Stimulated activated CD4-positive, alpha-beta T cell treated with anti-CD3 and anti-CD28 coated beads, Interleukin-4, amount 100 ng/mL, for 24 hours (primary cell): Measurements from ENCODE around the gene FUBP3.
"Not testable (repeated sequence)": the region's sequence is repeated elsewhere in the genome, so short reads cannot be mapped to it uniquely, and the experiment has no call there.

Source experiments
- DNase-seq: peaks from one replicate; pipeline ENCODE4 v3.0.0-alpha.2; 2020

The FUBP3 gene

DNA sequence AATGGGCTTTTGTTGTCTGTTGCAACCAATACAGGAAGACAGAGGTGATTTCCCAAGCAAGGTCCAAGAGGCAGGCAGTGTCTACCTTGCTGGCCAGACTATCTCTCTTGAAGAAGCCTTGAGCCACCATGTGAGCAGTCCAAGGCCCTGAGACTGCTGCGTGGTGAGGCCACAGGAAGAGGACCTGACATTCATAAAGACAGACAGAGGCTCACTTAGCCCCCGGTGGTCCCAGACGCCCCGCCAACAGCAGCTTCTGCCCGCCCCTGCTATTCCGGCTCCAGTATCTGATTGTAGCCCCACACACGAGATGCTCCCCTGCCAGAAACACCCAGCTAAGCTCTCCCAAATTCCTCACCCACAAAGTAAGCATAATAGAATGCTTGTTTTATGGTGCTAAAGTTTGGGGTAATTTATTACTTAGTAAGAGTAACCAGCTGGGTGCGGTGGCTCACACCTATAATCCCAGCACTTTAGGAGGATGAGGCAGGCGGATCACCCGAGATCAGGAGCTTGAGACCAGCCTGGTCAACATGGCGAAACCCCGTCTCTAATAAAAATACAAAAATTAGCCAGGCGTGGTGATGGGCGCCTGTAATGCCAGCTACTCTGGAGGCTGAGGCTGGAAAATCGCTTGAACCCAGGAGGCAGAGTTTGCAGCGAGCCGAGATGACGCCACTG lies 22.8 kb upstream of the FUBP3 start:
- no peak for DNase-seq

DNA sequence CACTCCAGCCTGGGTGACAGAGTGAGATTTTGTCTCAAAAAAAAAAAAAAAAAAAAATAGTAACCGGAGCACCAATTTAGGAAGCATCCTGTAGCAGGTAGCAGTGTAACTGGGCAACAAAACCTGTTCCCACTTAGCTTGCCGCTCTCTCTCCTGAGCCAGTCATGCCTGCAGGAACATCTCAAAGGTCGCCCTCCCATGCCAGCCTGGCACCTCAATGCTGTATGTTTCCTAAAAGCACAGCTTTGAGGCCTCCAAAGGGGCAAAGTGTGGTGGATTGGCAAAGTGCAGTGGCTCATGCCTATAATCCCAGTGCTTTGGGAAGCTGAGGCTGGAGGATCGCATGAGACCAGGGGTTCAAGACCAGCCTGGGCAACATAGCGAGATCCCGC lies 22.3 kb upstream of the FUBP3 start:
- DNase-seq = no peak

DNA sequence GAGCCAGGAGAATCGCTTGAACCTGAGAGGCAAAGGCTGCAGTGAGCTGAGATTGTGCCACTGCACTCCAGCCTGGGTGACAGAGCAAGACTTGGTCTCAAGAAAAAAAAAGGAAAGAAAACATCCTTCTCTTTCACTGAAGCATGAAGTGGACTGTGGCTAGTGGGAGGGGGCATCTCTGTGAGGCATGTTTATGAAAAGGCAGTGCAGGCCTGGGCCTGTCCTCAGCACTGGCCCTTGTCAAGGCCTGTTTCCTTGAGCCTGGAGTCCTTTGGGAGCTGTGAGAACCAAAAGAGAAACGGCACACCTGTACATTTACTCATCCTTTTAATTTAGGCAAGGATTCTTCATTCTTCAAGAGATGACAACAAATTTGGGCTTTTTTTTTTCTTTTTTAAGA lies 18.3 kb upstream of the FUBP3 start:
- no peak for DNase-seq

DNA sequence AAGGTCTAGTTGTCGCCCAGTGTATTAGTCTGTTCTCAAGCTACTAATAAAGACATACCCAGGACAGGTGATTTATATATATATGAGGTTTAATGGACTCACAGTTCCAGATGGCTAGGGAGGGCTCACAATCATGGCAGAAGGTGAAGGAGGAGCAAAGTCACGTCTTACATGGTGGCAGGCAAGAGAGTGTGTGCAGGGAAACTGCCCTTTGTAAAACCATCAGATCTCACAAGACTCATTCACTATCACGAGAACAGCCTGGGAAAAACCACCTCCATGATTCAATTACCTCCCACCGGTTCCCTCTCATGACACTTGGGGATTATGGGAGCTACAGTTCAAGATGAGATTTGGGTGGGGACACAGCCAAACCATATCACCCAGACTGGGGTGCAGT lies 16.9 kb upstream of the FUBP3 start:
- not testable (repeated sequence) for DNase-seq

DNA sequence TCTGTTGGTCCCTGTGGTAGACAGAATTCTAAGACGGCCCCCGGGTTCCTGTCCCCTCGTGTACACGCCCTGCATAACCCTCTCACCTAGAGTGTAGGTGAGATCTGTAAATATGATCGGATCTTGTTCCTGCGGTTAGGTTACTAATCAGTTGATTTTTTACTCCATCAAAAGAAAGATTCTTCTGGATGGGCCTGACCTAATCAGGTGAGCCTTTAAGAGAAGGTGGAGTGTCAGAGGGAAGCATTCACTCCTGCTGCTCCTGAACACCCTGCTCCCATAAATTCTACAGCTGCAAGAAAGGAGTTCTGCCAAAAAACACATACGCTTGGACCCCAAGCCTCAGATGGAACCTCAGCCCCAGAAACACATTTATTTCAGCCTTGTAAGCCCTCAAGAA lies 15.6 kb upstream of the FUBP3 start:
- DNase-seq = no peak

DNA sequence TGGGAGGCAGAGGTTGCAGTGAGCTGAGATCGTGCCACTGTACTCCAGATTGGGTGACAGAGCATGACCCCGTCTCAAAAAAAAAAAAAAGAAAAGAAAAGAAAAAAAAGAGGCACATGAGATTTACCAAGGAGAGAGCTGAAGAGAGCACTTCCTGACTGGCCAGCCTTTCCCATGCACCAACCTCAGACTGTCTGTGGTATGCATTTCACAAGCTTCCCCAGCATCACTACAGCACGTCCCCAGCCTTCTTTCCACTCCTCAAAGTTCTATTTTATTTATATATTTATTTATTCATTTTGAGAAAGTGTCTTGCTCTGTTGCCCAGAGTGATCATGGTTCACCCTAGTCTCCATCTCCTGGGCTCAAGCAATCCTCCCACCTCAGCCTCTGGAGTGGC lies 13.6 kb upstream of the FUBP3 start:
- no peak for DNase-seq

DNA sequence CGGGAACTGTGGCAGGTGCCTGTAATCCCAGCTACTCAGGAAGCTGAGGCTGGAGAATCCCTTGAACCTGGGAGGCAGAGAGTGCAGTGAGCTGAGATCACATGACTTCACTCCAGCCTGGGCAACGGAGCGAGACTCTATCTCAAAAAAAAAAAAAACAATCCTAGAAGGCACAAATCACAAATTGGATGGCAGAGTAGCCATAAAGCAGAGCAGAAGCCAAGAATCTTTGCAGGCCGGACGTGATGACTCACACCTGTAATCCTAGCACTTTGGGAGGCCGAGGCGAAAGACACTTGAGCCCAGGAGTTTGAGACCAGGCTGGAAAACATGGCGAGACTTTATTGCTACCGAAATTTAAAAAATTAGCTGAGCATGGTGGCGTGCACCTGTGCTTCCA lies 9.2 kb upstream of the FUBP3 start:
- no peak for DNase-seq

DNA sequence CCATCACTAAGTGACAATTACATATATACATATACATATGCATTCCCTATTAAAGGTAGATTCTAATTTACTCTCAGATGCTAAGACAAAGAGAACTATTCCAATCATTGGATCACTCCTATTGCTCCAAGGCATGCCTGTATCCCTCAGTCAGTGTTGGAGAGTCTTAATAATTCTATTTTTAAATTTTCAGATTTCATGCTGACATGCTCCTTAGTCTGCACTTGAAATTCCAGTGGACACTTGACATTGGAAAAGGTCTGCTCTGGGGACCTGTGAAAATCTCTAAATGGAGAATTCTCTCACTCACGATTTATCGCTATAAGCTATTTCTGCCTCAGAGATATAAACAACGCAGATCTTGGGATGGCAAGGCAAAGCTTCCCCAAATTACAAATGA lies 3.9 kb upstream of the FUBP3 start:
- DNase-seq = no peak

DNA sequence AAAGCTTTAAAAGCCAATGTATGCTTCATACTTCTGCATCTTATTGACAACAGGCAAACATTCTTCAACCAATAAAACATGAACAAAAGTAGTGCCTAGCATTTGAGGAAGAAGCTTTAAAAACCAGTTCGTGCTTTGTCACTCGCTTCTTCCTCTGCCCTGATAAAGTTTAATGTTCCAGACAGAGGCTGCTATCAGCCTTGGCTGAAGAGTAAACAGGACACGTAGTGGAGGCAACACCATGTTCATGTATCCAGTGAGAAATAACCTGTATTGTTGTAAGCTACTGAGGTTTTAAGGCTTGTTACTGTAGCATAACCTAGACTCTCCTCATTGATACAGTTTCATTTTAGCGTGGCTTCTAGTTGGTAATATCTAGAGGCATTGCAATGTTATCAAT lies 3.2 kb upstream of the FUBP3 start:
- no peak for DNase-seq

DNA sequence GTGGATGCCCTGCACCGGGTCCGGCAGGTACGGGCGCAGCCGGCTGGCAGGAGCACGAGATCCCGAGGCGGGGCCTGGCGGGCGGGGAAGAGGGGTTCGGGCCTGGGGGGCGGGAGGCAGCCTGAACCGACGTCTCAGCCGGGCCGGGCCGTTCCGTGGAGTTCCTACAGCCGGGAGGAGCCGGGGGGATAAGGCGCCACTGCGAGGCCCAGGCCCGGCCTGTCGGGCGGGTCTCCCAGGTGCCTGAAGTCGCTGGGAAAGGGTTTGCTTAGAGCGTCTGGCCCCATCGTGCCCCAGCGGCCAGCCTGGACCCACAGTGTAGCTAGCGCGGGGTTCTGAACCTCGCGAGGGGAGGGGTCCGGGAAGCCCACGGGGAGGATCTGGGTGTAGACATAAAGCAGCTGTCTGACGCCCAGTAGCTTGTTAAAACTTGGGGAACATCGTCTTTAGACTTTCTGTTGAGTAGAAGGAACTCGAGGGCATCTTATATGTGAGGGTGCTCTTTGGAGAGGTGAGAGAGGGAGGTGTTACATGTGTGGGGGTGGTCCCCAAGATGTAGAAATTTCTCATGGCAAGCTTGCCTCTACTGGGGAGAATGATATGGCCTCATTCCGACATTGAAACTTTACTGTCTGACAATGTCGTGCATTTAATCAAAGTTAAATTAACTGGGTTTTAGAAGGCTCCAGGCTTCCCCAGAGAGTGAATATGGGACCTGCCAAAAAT lies 524 bp downstream of the FUBP3 start:
- DNase-seq = no peak

DNA sequence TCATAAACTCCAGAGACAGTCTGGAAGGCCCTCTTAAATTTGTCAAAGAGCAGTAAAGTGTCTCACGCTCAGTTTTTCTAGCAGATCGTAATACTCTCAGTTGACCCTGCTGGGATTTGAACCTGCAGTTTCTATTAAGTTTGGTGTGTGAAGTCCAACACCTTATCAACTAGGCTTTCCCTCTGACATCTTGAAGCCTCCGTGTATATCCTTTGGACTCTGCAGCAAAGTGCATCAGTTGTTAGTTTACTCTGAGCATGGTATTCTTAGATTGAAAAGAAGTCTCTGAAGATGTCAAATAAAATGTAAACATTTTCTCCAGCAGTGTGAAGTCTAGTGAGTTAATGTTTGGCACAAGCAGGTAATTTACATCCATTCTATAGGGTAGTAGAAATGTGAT lies 2.4 kb downstream of the FUBP3 start:
- DNase-seq = no peak

DNA sequence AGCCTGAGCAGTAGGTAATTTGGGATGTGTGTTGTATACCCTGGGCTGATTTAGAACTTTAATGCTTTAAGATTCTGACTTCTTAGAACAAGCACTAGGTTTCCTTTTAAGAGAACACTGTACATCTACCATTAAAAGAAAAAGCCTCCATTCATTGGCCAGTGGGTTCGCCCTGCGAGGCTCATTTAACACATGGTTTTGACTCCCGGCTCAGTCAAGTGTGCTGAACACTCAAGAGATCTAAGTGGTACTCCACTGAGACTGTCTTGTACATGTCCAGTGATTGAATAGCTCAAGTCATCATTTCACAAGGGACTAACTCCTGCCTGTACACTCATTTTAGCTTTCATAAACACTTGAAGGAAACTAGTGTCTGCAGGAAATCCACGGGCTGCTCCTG lies 3.9 kb downstream of the FUBP3 start:
- DNase-seq = no peak

DNA sequence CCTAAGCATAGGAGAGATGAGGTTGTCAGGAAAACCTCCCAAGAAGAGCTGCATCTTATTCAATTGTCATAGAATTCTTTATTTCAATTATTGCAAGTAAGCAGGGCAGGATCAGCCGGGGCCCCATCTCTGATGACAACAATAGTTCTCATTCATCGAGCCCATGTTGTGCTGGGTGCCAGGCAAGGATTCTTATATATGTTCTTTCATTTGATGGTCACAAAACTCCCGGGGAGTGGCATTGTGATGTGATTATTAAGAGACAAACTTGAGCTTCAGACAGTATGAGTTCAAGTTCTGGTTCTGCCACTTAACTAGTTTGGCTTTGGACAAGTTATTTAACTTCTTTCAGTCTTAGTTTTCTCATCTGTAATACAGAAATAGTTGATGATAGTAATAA lies 8.5 kb downstream of the FUBP3 start:
- no peak for DNase-seq

DNA sequence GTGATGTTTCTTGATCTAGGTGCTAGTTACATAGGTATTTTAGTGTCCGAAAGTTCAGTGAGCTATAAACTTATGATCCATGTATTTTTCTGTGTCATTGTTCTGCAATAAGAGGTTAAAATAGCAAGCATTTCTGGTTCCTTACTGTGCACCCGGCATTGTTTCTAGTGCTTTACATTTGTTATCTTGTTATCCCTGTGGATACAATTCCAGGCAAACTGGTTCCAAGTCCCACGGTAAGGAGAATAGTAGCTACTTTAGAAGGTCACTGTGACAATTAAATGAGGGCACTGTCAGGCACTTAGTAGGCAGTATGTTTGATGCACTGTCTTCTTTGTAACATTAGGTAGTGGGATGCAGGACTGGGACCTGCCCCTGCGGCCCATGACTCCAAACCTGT lies 9.0 kb downstream of the FUBP3 start:
- DNase-seq = no peak

DNA sequence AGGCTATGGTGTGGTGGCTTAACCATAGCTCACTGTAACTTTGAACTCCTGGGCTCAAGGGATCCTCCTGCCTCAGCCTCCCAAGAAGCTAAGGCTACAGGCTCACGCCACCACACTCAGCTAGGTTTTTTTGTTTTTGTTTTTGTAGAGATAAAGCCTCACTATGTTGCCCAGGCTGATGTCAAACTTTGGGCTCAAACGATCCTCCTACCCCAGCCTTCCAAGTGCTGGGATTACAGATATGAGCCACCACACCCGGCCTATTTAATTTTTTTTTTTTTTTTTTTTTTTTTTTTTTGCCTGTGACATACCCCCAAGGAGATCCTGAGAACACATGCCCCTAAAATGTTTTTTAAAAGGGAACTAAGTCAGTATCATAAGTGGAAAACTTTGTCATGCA lies 10.4 kb downstream of the FUBP3 start:
- no peak for DNase-seq

DNA sequence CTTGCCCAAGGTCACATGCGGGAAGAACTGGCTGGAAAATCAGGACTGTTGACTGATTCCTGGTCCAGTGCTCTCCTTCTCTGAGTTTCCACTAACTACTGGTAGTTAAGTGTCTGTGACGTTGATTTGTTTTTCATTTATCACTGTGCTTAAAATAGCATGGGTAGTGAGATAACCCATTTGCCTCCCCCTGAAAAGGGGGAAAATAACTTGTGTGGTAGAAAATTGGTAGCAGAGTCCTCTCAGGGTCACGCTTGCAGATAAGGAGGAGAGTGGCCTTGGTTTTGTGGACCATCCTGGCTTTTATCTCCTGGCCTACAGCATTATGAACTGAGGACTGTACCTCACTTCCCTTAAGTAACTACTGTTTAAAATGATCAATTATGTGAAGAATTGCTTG lies 10.9 kb downstream of the FUBP3 start:
- no peak for DNase-seq

DNA sequence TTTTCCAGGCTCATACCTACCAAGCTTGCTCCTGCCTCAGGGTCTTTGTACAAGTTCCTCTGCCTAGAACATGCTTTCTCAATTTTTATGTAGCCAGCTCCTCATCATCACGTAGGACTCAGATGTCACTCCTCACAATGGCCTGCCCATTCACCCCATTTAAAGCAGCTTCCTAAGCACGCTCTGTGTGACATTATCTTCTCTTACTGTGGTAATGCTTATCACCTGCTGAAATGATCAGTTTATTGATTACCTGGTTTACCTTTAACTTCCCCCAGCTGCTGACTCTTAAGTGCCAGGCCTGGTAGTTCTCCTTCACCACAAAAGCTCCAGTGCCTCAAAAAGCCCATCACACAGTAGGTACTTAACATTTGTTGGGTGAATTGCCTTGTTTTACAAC lies 13.6 kb downstream of the FUBP3 start:
- no peak for DNase-seq

DNA sequence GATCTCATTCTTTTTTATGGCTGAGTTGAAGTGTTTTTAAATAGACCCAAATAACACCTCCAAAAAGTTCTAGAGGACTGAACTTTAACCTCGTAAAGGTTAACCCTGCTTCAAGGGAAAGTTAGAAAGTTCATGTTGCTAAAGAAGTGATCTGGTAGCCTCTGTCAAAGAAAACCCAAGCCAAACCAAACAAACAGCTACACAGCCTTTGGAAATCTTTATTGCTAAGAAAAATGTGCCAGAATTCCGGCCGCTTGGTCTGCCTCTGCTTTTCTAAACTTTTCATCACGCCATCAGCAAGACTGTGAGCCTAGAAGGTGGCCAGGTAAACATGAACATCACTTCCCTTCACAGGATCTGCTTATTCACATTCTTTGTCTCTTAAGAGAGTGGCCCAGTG lies 17.9 kb downstream of the FUBP3 start:
- no peak for DNase-seq

DNA sequence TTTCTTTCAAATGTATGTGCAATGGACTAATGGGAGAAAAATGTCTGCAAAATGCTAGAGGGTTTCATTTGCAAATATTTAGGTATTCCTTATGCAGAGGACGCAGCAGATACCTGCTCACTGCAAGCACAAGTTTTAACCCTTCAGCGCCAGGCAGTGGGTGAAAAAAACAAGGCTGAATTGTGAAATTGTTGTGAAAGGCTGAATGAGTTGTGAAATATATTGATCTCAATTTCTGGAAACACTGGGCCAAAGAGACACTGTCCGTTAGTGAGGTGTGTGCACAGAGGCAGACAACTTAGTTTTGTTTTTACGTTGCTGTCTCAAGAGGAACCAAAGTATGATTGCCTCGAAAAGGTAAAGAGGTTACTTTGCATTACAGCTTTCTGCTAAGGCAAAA lies 18.8 kb downstream of the FUBP3 start:
- DNase-seq = no peak

DNA sequence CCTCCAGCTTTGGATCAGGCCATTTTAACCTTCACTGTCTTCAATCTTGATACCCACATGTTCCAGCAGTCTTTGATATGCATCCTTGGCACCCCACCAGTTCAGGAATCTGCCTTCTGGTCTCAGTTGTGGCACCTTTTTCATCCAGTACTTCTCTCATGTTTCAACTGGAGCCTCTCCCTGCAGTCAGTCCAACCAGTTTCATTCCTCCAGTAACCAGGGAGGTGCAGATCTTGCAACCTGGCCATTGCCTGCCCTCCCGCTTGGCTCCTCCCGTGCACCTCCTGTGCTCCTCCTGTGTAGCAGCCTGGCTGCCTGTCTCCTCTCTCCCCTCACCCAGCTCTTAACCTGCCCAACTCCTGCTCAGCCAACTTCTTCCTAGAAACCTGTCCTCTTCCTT lies 20.2 kb downstream of the FUBP3 start:
- no peak for DNase-seq

DNA sequence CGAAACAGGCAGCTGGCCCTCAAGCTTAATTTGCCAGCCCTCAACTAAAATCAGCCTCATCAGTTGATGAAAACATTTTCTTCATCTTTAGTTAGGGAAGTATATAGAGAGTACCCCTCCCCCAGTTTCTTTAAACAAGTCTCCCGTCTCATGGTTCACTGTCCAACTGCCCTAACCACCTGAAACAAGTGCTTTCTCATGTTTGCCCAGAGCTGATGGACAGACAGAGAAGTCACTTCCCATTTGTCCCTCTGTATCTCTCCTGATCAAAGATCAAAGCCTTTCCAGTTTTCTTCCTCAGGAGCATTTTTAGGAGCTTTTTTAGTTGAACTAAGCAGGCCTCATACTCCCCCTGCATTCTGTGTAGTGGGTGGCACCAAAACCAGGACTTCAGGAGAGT lies 21.7 kb downstream of the FUBP3 start:
- DNase-seq = no peak

DNA sequence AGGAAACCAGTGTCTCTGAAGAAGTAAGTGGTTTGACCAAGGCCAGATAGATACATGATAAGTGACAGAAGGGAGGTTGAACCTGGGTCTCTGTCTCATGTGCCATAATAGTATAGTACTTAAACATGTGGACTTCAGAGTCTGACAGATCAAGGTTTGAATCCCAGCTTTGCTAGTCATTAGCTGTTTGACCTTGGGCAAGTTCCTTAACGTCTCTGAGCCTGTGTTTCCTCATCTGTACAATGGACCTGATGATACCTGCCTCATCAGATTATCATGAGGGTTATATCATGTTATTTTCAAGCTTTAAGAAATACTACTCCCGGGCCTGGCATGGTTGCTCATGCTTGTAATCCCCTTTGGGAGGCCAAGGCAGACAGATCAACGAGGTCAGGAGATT lies 24.9 kb downstream of the FUBP3 start:
- DNase-seq = no peak

DNA sequence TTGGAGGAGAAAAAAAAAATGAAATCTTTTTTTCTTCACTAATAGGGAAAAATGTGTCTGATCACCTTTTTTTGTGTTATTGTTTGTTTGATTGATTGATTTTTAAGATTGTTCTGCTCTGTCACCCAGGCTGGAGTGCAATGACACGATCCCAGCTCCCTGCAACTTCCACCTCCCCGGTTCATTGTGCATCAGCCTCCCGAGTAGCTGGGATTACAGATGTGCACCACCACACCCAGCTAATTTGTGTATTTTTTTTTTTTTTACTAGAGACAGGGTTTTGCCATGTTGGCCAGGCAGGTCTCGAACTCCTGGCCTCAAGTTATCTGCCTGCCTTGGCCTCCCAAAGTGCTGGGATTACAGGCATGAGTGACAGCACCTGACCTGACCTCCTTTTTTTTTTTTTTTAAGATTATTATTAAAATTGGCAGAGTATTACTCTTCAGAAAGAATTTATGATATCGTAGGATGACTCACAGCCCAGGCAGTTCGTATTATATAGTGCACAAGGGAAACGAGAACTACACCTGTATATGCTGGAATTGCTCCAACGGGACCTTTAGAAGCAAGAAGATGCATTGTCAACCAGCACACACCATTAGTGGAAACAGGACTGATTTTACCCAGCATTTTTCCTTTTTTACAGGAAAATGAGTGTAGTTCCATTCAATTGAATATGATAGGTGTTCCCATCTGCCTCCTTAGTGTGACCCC lies 27.7 kb downstream of the FUBP3 start:
- DNase-seq = no peak

DNA sequence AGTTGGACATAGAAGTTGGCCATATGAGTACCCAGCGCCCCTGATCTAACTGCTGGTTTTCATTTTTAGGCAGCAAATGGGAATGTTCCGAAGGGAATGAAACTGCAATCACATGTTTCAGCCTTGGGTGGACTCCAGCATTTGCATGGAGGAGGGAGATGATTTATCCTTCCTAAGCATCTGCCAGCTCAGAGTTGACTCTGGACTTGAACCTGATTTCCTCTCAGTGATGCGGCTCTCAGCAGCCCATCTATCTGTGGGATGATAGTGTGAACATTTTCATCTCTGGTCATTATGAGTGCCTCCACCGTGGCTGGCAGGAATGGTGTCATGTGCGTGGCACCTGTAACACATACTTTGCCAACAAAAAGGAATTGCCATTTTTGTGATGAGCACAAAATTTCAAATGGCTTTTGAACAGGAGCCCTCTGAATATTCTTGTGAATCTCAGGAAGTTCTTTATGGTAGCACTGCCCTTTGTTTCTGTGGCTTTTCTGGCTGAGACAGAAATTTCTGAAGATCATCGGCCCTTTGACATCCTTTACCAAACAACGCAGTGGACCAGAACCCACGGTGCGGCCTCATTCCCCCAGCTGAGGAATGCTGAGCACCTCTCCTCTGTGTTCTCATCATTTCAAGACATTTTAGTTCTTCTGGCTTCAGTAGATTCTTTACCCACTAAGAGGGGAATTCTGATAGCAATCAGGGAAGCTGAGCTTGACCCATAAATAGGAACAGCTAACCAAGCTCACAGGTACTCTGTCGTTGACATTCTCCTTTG lies 28.5 kb downstream of the FUBP3 start:
- no peak for DNase-seq
